HG02642 (cell line): ENCODE results near the gene TSPAN5.

Source experiments
- ATAC-seq: cut with Tn5 transposase; IDR thresholded peaks from one replicate; pipeline ENCODE4 v1.9.1; 2021; ENCODE audit warnings: mild to moderate bottlenecking; ENCODE audit not compliant: unreplicated experiment, poor library complexity

Gene TSPAN5

DNA sequence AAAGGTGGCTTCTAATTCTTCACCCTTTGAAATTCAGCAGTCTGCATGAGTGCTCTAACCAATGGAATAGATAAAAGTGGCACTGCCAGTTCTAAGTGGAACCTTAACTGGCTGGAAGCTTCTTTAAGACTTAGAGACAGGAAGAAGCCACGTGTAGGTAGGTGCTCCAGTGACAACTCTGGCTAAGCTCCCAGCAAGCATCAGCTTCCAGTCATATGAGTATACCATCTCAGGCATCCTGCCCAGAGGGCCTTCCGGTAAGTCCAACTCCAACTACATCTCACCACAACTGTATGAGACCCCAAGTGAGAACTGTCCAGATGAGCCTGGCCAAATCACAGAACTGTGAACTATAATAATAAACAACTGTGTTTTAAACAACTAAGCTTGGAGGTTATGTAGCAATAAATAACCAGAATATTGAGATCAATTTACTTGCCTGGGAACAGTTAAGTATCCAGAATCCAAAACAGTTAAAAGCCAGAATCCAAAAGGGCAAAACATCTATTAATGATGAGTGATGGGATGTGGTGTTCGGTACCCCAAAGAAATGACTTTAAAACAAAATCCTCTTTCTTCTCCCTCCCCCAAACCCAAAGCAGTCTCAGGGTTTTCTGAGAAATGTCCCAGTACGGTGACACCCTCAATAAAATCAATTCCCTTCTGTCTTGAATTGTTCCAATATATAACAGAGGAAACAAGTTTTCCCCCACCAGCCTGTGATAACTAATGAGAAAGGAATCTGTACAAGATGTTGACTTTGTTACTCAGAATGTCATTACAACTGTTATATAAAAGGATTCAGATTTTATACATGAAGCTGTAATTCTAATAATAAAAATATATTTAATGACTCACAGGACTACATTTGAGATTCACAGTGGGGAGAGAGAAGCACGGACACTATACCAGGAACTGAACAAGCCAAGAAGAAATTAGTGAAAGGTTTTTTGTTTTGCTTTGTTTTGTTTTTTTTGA, 4.2 kb downstream of the TSPAN5 start:
- ATAC-seq = no peak

DNA sequence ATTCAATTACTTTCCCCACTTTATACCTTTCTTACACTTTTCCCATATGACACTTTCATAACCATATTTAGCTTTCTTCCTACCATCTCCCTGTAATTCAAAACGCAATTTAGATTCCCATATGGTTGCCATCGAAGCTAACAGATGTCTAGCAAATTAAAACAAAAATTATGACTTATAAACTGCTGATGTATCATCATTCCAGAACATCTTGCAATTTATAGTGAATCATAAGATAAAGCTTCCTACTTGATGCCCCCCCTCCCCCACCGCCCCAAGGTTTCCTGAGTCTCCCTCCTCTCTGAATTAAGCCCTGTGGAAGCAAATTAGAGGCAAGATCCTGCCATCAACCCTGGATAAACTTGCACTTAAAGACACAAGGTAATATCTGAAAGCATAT, 5.4 kb downstream of the TSPAN5 start:
- ATAC-seq = no peak

- ATAC-seq = no peak
These were observed 9.8 kb downstream of the TSPAN5 start for GRCh38 chr4:98648602-98649001.

- ATAC-seq = no peak
These were observed 12.0 kb downstream of the TSPAN5 start for GRCh38 chr4:98646422-98646821.

DNA sequence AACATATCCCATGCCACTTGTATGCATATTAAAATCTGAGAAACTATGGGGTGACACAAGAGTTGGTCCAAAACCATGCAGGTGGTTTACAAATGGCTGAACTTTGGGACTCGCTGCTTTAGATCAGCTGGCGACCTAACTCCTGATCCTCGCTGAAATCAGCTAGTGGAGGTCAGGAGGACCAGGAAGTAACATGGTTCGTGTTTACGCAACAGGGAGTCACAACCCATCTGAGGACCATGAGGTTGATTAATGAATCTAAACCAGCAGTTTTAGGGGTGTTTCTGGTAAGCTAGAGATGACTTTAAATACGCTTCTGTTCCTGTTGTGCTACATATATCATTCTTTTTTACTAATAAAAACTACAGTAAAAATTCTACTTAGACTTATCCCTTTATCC, 12.9 kb downstream of the TSPAN5 start:
- no peak for ATAC-seq

GRCh38 chr4:98643755-98644154, 14.7 kb downstream of the TSPAN5 start:
- ATAC-seq = no peak

DNA sequence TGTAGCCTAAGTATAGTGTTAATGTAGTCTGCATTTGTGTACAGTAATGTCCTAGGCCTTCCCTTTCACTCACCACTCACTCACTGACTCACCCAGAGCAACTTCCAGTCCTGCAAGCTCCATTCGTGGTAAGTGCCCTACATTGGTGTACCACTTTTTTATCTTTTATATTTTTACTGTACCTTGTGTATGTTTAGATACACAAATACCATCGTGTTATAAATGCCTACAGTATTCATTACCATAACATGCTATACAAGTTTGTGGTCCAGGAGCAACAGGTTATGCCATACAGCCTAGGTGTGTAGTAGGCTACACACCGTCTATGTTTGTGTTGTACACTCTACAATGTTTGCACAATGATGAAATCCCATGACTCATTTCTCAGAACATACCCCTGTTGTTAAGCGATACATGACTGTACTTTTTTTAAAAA, 15.4 kb downstream of the TSPAN5 start:
- ATAC-seq = no peak

- ATAC-seq = no peak
These were observed 16.3 kb downstream of the TSPAN5 start for GRCh38 chr4:98641906-98642668.

DNA sequence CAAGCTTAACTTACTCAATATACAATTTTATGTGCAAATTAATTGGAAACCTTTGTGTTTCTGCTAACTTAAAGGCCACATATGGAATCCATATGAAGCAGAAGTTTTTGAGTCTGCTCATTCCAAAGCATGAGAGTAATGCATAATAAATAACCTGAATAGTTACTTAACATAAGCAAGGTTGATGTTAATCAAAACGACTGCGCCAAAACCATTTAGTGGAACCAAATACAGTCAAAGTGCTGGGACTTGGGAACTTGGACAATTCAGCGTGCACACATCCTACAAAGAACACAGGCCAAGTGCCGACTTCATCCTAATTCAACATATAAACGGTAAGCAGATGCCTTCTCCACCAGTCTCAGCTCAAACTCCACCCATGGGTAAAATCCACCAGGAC, 17.0 kb downstream of the TSPAN5 start:
- ATAC-seq = no peak

- ATAC-seq = no peak
These were observed 18.9 kb downstream of the TSPAN5 start for GRCh38 chr4:98639523-98639922.

DNA sequence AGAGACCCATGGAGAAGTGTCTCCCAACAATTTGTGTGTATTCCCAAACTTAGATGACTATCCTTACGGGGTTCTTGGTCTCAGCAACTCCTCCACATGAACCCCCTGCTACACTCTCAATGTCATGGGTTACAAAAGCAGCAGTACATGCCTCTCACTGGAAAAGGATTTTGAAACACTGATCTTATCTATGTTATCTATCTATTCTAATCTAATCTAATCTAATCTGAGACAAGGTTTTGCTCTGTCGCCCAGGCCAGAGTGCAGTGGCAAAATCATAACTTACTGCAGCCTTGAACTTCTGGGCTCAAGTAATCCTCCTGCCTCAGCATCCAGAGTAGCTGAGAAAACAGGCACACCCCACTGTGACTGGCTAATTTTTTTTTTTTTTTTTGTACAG, 19.3 kb downstream of the TSPAN5 start:
- ATAC-seq = no peak

DNA sequence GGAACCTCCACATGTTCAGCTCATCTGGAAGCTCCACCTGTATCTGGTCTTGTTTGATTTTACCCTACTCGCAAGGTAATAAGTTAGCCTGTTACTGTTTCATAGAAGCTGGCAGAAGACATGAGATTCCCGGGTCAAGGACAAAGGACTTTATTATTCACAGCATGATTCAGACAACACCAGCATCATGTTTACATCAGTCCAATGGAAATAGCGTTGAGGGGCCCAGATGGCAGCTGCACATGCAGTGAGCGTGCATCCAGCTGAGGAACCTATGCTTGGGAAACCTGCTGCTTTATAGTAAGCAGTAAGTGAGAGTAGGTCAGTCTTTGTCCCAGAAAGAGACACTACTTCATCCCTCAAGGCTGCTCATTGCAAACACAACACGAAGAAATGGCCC, 19.8 kb downstream of the TSPAN5 start:
- no peak for ATAC-seq

GRCh38 chr4:98634061-98634460, 24.4 kb downstream of the TSPAN5 start:
- no peak for ATAC-seq

GRCh38 chr4:98633159-98633558, 25.3 kb downstream of the TSPAN5 start:
- no peak for ATAC-seq

DNA sequence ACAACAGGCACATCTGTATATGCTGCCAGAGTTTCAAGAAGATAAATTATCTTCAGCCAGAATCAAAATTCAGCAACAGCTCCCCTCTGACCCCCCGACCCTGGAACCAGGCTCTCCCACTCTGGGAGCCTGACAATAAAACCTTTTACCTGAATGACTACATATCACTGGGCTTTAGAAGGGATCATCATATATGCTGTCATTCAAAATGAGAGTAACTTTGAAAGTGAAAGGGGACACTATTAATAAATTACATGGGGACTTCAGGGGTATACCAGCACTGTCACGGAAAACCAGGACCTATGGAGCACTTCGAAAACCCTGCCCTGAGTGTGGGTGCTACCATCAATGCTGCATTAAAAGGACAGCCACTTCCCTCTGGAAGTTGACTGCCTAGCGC, 26.2 kb downstream of the TSPAN5 start:
- ATAC-seq = no peak

GRCh38 chr4:98631506-98631905, 26.9 kb downstream of the TSPAN5 start:
- no peak for ATAC-seq

- no peak for ATAC-seq
These were observed 27.5 kb downstream of the TSPAN5 start for GRCh38 chr4:98630737-98631454.

- ATAC-seq = no peak
These were observed 30.7 kb downstream of the TSPAN5 start for GRCh38 chr4:98627531-98628257.

DNA sequence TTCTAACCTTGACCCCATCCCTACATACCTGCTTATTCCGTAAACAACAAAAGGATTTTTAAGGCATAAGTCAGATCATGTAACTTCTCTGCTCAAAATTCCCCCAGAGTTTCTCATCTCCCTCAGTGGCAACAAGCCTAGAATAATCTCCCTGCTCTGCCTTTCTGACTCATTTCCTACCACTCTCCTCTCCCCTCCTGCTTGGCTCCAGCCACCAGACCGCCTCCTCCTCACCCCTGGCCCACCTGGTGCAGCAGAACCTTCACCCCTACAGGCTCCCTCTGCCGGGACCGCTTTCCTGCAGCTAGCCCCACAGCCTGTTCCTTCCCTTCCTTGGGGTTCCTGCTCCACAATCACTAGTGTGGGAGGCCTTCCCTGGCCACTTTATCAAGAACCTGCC, 32.1 kb downstream of the TSPAN5 start:
- ATAC-seq = no peak

DNA sequence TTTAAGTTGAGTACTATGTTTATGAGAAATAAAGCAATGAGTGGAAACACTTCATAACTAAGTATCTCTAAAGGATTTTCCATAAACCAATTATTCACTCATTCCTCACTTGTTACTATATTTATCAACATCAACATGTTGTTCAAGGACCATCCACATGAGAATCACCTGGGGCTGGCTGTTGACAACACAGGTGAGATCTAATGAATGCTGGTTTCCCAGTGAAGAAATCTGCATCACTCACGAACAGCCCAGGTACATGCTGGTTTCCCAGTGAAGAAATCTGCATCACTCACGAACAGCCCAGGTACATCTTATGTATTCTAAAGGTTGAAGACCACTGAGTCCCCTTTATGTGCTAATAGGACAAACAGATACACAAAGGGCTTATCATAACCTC, 32.5 kb downstream of the TSPAN5 start:
- no peak for ATAC-seq
